Body of pancreas (tissue), 4 donors: ENCODE data around the gene TMUB1. TPM values are rescaled to one million over a fixed set of nuclear protein-coding genes. Genes with fewer than 3 reads are reported as not detected.
A peak's percentile ranks its signal among the peaks of the same experiment; 100 is the strongest.

ENCODE experiments used
- ATAC-seq: fragments of 150-250 bp; one replicate; pipeline ENCODE4 v1.9.1; 2016
- DNase-seq, 4 donors: peaks; one replicate each; pipeline ENCODE4 v3.0.0-alpha.2; 2019
- H3K27ac ChIP-seq, 4 donors: fragments of 200-600 bp; sonication (generic); 1 replicate in 3 of 4; 2 replicates in 1 of 4; pipeline versions ENCODE4 v1.5.1 to v1.6.1; 2016 to 2019; ENCODE audit warnings: mild to moderate bottlenecking in 1 of 4, mixed read lengths in 1 of 4, moderate library complexity in 1 of 4
- H3K27me3 ChIP-seq, 2 donors: fragments of 200-600 bp; sonication (generic); one replicate each; pipeline ENCODE4 v1.6.0; 2016; ENCODE audit warnings: mild to moderate bottlenecking in 1 of 2
- H3K36me3 ChIP-seq, 2 donors: fragments of 200-600 bp; sonication (generic); replicated peaks in 1 of 2; 2 replicates each; pipeline ENCODE4 v1.5.1; 2016; ENCODE audit warnings: low read depth in 2 of 2; ENCODE audit not compliant: insufficient read depth in 1 of 2
- H3K4me1 ChIP-seq: fragments of 200-600 bp; sonication (generic); one replicate; pipeline ENCODE4 v1.6.0; 2016
- H3K4me3 ChIP-seq, 2 donors: fragments of 200-600 bp; sonication (generic); 1 replicate in 1 of 2; 2 replicates in 1 of 2; pipeline ENCODE4 v1.5.1; 2016 to 2019
- H3K9me3 ChIP-seq, 3 donors: fragments of 200-600 bp; sonication (generic); 1 replicate in 2 of 3; 2 replicates in 1 of 3; pipeline ENCODE4 v1.5.1; 2016
- CTCF ChIP-seq, 7 experiments: fragments of 450-650 bp in 4 of 7; fragments of 200-600 bp in 3 of 7; sonication (generic) in 3 of 7; IDR thresholded peaks; one replicate each; pipeline ENCODE4 v1.5.1; 2016 to 2019; ENCODE audit warnings: antibody characterized with exemption in 7 of 7
- POLR2A ChIP-seq, 3 donors: fragments of 450-650 bp; IDR thresholded peaks; one replicate each; pipeline ENCODE4 v1.6.1; 2016; ENCODE audit warnings: antibody characterized with exemption in 3 of 3, mild to moderate bottlenecking in 2 of 3
- WGBS, 2 donors: methylation state at CpG; one replicate each; pipeline ENCODE4 v1.1.5; 2017; 5-methylcytosine and 5-hydroxymethylcytosine counted together
- intact Hi-C: fragments of 100-400 bp; cut with DNase I; formaldehyde crosslinking; loops from one replicate; pipeline ENCODE4 v1.15.1; 2023
- total RNA-seq, 2 donors: library from RNA; depleted of rRNA; stranded (reverse); fragments of >200 nt; gene quantifications; one replicate each; pipeline ENCODE4 v1.1.0, GENCODE V29; 2016

The TMUB1 gene
- total RNA-seq, 2 donors from 2014 or later = 34.9 to 54.2 TPM

- peaks cover 77% of the 10 kb centered on the region for H3K4me1 ChIP-seq
Observed at GRCh38 chr7:151081170-151082101, 1.9 kb downstream of the TMUB1 start.

GRCh38 chr7:151080522-151081169, 2.6 kb downstream of the TMUB1 start, which contains the start of gene FASTK:
TSS of gene FASTK (minus strand) at chr7:151080809. CDS start at chr7:151080766, 43 bp downstream.
- TF ChIP-seq POLR2A (IDR thresholded peaks at IDR 0.05) = peak; percentile 49 to 74 (median 66)
- no peak for TF ChIP-seq CTCF (IDR thresholded peaks at IDR 0.05)
- no peaks in the 10 kb centered on the region for H3K27me3 ChIP-seq
- DNase-seq (peak; percentile 89 to 96 (median 93)), ATAC-seq (peak; percentile 88)
- 1 to 29% methylated on average over 4 to 62 of the region's 66 CpGs for WGBS, 2 donors
- intact Hi-C loops = no loop called here
- peaks cover 2 to 4% of the 10 kb centered on the region in 2 donors for H3K36me3 ChIP-seq
- peak within 1 kb of the TSS; percentile 76 to 92 (median 90) for H3K27ac ChIP-seq
- peak within 1 kb of the TSS; percentile 79 to 82 for H3K4me3 ChIP-seq
- no peaks in the 10 kb centered on the region for H3K9me3 ChIP-seq
- H3K4me1 ChIP-seq = peaks cover 74% of the 10 kb centered on the region

More at GRCh38 chr7:151081170-151082101, 1.9 kb downstream of the TMUB1 start:
- DNase-seq (peak in 1 of 4 donors; percentile 52), ATAC-seq (peak; percentile 5)
- no peaks in the 10 kb centered on the region for H3K9me3 ChIP-seq
- TF ChIP-seq POLR2A (IDR thresholded peaks at IDR 0.05) (no peak), CTCF (IDR thresholded peaks at IDR 0.05) (no peak)
- H3K4me3 ChIP-seq = peak overlapping the region; percentile 10 to 82
- H3K36me3 ChIP-seq = peaks cover 0 to 1% of the 10 kb centered on the region in 2 donors
- WGBS, 2 donors = 23 to 27% methylated on average over 26 to 44 of the region's 64 CpGs
- no peaks in the 10 kb centered on the region for H3K27me3 ChIP-seq
- intact Hi-C loops = no loop called here
- H3K27ac ChIP-seq = peak overlapping the region; percentile 76 to 92 (median 90)

- peaks cover 68% of the 10 kb centered on the region for H3K4me1 ChIP-seq
Observed at GRCh38 chr7:151080067-151080521, 3.2 kb downstream of the TMUB1 start.

More at GRCh38 chr7:151080067-151080521, 3.2 kb downstream of the TMUB1 start:
- 0 to 5% methylated on average over 8 to 30 of the region's 31 CpGs for WGBS, 2 donors
- Histone ChIP-seq H3K9me3 (no peaks in the 10 kb centered on the region), H3K36me3 (peaks cover 6 to 9% of the 10 kb centered on the region in 2 donors), H3K4me3 (peak overlapping the region; percentile 79 to 82), H3K27ac (peak overlapping the region; percentile 76 to 92 (median 90)), H3K27me3 (no peaks in the 10 kb centered on the region)
- ATAC-seq = peak; percentile 19
- intact Hi-C loops = no loop called here
- DNase-seq = no peak
- TF ChIP-seq POLR2A (IDR thresholded peaks at IDR 0.05) (no peak), CTCF (IDR thresholded peaks at IDR 0.05) (no peak)
